Type B pancreatic cell (in vitro differentiated cells): ENCODE measurements around the gene TMTC2. TPM values are rescaled to one million over a fixed set of nuclear protein-coding genes. Genes with fewer than 3 reads are reported as not detected.
A peak's percentile ranks its signal among the peaks of the same experiment; 100 is the strongest.

Experiments
- DNase-seq: peaks from one replicate; pipeline ENCODE4 v3.0.0; 2021; ENCODE audit warnings: mixed read lengths; ENCODE audit not compliant: unreplicated experiment; ENCODE audit errors: extremely low spot score
- H3K27ac Mint-ChIP-seq: 2 replicates; pipeline ENCODE4 v1.8.0; 2021; ENCODE audit warnings: mild to moderate bottlenecking, mixed read lengths
- H3K27me3 Mint-ChIP-seq: 2 replicates; pipeline ENCODE4 v1.8.0; 2021; ENCODE audit warnings: mixed read lengths
- H3K36me3 Mint-ChIP-seq: 2 replicates; pipeline ENCODE4 v1.8.0; 2021; ENCODE audit warnings: mixed read lengths
- H3K4me1 Mint-ChIP-seq: one replicate; pipeline ENCODE4 v1.8.0; 2021; ENCODE audit warnings: mixed read lengths; ENCODE audit not compliant: unreplicated experiment
- H3K4me3 Mint-ChIP-seq: 2 replicates; pipeline ENCODE4 v1.8.0; 2021; ENCODE audit warnings: mild to moderate bottlenecking, mixed read lengths
- H3K9me3 Mint-ChIP-seq: 2 replicates; pipeline ENCODE4 v1.8.0; 2021; ENCODE audit warnings: mixed read lengths
- total RNA-seq: library from RNA; stranded (reverse); gene quantifications from 2 replicates; pipeline ENCODE4 v1.2.1, GENCODE V29; 2021; ENCODE audit warnings: low replicate concordance
- TF ChIP-seq, protein P1 (sequence below): fragments of 200-600 bp; sonication (generic); conservative IDR thresholded peaks from 2 replicates; pipeline ENCODE4 v1.5.0; 2021; ENCODE audit warnings: antibody characterized with exemption, mild to moderate bottlenecking

Gene TMTC2
- total RNA-seq, 1 donor from 2014 or later = 31.0 TPM

DNA sequence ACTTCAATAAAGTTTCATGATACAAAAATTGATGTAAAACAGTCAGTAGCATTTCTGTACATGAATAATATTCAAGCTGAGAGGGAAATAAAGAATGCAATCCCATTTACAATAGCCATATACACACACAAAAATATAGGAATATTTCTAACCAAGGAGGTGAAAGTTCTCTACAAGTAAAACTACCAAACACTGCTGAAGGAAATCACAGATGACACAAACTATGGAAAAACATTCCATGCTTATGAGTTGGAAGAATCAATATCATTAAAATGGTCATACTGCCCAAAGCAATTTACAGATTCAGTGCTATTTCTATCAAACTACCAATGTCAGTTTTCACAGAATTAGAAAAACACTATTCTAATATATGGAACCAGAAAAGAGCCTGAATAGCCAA lies 272.3 kb downstream of the TMTC2 start:
- Mint-ChIP-seq H3K27ac (no peak overlapping the region), H3K4me1 (peaks cover 12% of the 10 kb centered on the region)

DNA sequence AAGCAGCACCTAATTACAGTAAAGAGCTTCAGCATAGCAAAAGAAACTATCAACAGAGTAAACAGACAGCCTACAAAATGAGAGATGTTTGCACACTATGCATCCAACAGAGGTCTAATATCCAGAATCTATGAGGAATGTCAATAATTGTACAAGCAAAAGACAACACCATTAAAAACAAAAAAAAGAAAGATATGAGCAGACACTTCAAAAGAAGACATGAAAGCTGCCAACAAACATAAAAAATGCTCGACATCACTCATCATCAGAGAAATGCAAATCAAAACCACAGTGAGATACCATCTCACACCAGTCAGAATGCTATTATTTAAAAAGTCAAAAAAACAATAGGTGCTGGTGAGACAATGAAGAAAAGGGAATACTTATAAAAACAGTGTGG lies 273.1 kb downstream of the TMTC2 start:
- peaks cover 13% of the 10 kb centered on the region for H3K4me1 Mint-ChIP-seq

More for the DNA sequence above, 272.3 kb downstream of the TMTC2 start:
- no peaks in the 10 kb centered on the region for H3K27me3 Mint-ChIP-seq
- H3K4me3 Mint-ChIP-seq = no peak overlapping the region
- TF ChIP-seq, protein P1, sequence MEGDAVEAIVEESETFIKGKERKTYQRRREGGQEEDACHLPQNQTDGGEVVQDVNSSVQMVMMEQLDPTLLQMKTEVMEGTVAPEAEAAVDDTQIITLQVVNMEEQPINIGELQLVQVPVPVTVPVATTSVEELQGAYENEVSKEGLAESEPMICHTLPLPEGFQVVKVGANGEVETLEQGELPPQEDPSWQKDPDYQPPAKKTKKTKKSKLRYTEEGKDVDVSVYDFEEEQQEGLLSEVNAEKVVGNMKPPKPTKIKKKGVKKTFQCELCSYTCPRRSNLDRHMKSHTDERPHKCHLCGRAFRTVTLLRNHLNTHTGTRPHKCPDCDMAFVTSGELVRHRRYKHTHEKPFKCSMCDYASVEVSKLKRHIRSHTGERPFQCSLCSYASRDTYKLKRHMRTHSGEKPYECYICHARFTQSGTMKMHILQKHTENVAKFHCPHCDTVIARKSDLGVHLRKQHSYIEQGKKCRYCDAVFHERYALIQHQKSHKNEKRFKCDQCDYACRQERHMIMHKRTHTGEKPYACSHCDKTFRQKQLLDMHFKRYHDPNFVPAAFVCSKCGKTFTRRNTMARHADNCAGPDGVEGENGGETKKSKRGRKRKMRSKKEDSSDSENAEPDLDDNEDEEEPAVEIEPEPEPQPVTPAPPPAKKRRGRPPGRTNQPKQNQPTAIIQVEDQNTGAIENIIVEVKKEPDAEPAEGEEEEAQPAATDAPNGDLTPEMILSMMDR = no peak
- peaks cover 8% of the 10 kb centered on the region for H3K36me3 Mint-ChIP-seq
- peaks cover 9% of the 10 kb centered on the region for H3K9me3 Mint-ChIP-seq
- no peak for DNase-seq

DNA sequence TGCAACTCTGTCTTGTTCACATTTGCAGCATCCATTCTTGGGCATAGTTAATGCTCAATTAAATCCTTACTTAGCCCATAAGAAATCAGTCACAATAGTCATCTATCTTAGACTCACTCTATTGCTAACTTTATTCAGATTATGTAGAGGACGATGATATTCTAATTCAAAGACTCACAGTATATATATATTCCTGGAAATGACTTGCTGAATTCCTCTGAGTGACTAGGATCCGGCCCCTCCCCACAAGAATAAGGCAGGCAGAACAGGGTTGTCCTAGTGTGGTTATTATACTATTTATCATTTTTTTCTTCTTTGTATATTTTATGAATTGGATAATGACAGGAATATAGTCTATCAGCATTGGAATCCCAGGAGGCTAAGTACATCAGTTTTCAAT lies 275.1 kb downstream of the TMTC2 start:
- no peak for DNase-seq
- Mint-ChIP-seq H3K4me3 (no peak overlapping the region), H3K27ac (no peak overlapping the region), H3K9me3 (peaks cover 9% of the 10 kb centered on the region), H3K4me1 (peaks cover 13% of the 10 kb centered on the region), H3K36me3 (peaks cover 12% of the 10 kb centered on the region), H3K27me3 (no peaks in the 10 kb centered on the region)
- TF ChIP-seq, protein P1 = no peak

More for the DNA sequence above, 273.1 kb downstream of the TMTC2 start:
- DNase-seq = no peak
- peaks cover 8% of the 10 kb centered on the region for H3K36me3 Mint-ChIP-seq
- H3K9me3 Mint-ChIP-seq = peaks cover 9% of the 10 kb centered on the region
- no peak overlapping the region for H3K4me3 Mint-ChIP-seq
- no peak overlapping the region for H3K27ac Mint-ChIP-seq
- TF ChIP-seq, protein P1 = no peak
- H3K27me3 Mint-ChIP-seq = no peaks in the 10 kb centered on the region

DNA sequence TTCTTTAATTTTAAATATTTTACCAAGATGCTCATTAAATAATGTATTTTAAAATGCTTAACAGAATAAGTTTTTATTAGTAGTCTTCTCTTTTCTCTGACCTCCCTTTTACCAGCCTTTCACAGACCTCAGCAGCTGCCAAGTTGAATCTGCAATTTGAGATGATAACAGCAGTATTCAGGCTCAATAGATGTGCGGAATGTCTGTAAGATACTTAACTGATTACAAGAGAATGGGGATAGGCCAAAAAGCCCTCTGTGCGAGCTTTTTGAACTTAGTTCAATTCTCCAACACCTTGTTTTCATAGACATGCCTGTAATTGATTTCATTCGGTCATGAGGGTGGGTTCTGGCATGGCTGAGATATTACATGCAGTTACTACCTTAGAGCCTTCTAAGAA lies 277.2 kb downstream of the TMTC2 start:
- H3K27ac Mint-ChIP-seq = no peak overlapping the region
- peaks cover 4% of the 10 kb centered on the region for H3K36me3 Mint-ChIP-seq
- H3K27me3 Mint-ChIP-seq = no peaks in the 10 kb centered on the region
- no peak for DNase-seq
- H3K4me1 Mint-ChIP-seq = peaks cover 13% of the 10 kb centered on the region
- H3K4me3 Mint-ChIP-seq = no peak overlapping the region
- TF ChIP-seq, protein P1 = no peak
- H3K9me3 Mint-ChIP-seq = no peaks in the 10 kb centered on the region

DNA sequence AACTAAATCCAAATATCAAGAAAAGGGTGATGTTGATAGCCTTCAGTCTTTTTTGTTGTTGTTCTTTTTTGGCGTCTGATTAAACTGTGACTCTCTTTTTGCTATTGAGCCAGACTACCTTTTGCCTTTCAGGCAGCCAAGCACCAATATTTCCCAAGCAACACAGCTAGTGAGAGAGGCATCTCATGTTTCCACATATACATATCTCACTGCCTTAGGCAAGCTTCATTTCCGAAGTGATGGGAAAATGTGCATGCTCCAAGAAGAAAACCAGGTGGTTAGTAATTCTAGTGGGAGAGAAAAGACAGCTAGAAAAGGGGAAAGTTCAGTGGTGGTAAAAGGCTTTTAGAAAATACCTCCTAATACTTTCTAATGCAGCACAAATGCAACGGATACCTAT lies 277.7 kb downstream of the TMTC2 start:
- no peak overlapping the region for H3K27ac Mint-ChIP-seq
- TF ChIP-seq, protein P1 = no peak
- H3K27me3 Mint-ChIP-seq = no peaks in the 10 kb centered on the region
- peaks cover 9% of the 10 kb centered on the region for H3K36me3 Mint-ChIP-seq
- H3K4me1 Mint-ChIP-seq = peaks cover 13% of the 10 kb centered on the region
- no peaks in the 10 kb centered on the region for H3K9me3 Mint-ChIP-seq
- no peak for DNase-seq
- peak overlapping the region; percentile 40 for H3K4me3 Mint-ChIP-seq
